Fibroblast of the conjunctiva (primary cell): ENCODE measurements around the gene MRPL50.

Experiments
- DNase-seq: peaks from one replicate; pipeline ENCODE4 v3.0.0-alpha.2; 2010; ENCODE audit warnings: low read depth

Gene MRPL50

DNA sequence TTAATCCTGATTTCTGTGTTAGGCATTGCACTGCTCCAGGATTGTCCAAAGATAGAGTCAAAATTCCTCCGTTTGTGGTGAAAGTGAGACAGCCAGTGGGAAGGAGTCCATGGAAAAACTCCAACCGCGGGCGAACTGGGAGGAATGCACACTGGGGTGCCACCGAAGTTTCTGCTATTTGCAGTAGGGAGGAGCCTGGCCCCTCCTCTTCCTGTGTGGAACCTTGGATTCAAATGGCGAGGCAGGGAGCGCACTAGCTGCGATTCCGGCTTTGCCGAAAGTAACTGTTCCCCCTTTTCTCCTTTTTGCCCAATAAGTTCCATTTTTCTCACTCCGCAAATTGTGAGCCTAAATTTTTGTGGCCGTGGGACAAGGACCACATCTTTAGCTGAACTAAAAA is 22.9 kb downstream of the MRPL50 start:
- no peak for DNase-seq

DNA sequence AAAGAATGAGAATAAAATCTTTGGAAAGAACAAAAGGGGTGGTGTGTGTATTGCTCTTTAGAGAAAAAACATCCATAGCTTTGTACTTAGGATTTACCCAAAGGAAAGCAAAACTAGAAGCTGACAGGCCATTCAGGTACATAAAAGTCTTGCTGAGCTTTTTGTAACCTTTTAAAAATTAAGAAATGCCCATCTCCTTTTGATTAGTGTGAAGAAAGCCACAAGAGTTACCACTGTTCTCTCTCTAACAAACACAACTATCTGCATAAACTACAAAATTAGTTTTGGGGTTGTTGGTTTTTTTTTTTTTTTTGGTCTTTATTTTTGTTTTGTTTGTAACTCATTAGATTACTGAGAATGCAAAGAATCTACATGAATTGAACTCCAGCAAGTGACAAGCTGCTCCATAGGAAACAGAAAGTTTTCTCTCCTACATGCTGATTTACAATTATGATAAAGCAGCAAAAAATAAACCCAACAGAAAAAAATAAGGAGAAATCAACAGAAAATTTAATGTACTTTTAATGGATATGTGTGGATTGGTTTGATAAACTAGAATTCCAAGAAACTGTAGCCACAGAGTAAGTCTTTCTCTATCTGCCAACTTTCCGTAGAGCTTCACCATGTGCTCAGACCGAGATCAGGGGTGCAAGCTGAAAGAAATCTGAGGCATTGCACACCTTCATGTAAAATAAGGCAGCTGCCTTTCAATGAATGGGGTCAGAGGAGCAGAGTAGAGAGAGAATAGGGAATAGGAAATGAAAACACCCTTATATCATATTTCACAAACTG is 25.9 kb downstream of the MRPL50 start:
- no peak for DNase-seq

DNA sequence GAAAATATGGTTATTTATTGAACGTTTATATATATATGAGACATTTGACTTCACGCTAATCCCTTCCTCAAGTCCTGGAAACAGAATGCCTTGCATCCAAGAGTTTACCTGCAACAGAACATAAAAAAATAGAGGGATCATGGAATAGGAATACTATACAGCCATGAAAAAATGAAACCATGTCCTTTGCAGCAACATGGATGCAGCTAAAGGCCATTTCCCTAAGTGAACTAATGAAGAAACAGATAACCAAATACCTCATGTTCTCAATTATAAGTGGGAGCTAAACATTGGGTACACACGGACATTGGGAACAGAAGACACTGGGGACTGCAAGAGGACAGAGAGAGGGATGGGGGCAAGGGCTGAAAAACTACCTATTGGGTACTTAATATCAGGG is 26.6 kb downstream of the MRPL50 start:
- DNase-seq: no peak

DNA sequence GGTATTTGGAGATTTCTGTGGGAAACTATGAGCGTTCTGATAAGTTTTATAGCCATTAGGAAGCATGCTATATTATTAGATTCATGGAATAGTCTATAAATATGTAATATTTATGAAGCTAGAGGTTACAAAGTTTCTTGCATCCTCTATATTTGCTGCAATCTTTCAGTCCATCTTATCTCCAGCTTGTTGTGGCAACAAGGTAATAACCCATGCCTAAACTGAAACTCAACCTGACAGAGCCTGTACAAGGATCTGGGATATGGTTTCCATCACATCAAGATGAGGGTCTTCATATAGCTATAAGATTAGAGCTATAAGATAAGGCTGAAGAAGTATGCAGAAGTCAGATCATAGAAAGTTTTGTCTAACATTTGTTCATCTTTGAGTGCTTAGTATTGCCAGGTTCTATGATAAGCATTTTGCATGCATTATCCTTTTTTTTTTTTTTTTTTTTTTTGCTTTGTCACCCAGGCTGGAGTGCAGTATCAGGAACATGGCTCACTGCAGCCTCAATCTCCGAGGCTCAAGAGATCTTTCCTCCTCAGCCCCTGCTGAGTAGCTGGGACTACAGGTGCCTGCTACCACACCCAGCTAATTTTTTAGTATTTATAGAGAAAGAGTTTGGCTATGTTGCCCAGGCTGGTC is 28.4 kb downstream of the MRPL50 start:
- DNase-seq: no peak

DNA sequence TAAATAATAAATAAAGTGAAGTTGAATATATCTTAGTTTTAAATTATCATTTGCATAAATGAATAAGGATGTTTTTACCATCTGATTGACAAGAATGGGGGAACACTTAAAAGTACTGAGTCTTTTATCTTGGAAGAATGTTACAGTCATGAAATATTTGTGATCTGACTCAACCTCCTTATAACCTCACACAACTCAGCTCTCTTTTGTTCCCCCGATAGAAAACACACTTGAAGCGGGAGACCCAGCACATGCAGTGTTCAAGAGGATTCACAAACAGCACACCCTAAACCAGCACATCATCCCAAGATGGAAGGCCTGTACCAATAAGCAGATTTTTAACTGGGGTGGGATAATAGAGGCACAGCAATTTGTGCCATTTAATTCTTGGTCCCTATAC is 29.1 kb downstream of the MRPL50 start:
- DNase-seq: no peak

DNA sequence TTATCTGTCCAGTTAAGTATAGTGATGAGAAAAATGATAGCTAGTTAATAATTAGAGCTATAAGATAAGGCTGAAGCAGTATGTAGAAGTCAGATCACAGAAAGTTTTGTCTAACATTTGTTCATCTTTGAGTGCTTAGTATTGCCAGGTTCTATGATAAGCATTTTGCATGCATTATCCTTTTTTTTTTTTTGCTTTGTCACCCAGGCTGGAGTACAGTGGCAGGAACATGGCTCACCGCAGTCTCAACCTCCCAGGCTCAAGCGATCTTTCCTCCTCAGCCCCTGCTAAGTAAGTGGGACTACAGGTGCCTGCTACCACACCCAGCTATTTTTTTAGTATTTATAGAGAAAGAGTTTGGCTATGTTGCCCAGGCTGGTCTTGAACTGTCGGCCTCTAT is 31.1 kb downstream of the MRPL50 start:
- DNase-seq: no peak

DNA sequence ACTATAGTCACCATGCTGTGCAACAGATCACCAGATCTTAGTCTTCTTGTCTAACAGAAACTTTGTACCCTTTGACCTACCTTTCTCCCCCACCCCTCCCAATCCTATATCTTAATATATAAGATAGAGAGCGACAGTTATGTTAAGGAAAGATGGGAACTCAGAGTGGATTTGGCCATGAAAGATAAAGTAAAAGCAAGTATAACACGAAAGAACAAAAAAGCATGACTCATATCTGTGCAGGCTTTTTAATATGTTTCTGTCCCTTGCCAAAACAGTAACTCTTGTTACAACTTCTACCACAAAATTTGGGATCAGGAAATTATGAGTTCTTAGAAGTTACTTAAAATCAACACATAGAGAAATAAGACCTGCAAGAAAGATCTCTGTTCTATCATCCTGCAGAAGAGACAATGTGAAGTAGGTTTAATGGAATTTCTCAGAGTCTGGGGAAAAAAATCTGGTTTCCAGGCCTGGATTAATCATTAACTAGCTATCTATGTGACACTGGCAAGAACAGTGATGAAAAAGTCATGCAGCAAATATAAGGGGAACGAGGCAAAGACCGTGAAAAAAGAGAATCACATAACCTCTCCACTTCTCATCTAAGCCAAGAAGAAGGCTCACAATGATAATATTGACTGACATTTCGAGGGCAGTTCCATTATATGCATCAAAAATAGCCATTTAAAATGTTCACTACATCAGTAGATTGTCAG is 32.2 kb downstream of the MRPL50 start:
- DNase-seq: no peak

DNA sequence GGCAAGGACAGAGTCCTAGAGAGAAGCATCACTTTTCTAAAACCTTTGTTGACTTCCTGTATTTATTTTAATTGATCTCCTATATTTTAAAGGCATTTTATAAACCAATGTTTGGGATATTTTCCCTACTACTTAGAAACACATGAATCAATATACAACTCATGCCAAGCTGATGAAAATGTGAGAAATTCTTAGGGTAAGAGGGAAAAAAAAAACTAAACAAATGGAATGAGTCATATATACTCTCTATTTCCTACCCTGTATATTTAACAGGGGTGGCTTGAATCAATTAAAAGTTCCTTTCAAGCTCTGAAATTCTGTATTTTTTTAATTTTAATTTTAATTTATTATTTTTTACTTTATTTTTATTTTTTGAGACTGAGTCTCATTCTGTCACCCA is 33.2 kb downstream of the MRPL50 start:
- peak; percentile 32 for DNase-seq

DNA sequence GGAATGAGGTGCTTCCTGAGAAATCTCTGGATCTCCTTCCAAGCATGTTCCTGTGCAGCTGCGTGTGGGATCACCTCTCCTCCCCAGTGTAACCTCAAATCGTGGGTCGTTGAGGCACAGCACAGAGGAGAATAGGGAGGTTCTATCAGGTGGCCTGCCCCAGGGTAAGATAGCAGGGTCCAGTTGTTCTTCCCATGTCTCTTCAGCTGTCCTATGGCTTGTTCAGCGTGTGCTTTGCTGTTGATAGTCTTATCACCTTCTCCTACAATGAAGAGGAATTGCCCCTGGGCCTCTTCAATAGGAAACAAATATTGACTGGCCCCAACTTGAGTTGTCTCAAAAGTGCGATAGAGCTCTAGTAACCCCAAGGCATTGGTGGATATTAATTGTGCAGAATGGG is 36.0 kb downstream of the MRPL50 start:
- DNase-seq: no peak

DNA sequence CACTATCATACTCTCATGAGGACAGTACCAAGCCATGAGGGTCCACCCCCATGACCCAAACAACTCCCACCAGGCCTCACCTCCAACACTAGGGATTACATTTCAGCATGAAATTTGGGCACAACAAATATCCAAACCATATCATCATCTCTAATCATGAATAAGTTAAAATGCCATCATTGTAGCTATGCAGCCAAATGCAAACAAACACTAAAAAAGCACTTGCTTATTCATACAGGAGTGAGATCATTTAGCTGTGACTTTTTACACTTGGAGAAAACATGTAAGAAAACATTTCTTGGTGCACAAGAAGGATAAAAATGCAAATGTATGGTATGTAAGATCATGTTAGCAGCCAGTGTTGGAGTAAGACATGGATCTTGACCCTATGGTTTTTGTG is 37.8 kb downstream of the MRPL50 start:
- no peak for DNase-seq

DNA sequence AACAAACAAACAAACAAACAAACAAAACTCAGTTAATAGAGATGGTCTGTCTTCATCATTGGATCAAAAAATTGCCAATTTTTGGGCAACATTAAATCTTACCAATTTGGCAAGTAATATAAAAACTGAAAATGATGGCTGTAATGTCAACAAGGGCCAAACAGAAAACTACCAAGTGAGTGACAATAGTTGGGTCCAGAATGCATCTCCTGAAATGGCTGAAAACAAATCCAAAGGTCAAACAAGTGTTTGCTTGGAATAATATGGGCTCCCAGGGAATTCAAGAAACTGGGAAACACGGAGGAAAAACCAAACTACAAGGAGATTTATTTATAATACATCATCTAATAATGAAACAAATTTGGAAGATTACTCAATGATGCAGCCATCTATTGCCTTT is 38.7 kb downstream of the MRPL50 start:
- no peak for DNase-seq

DNA sequence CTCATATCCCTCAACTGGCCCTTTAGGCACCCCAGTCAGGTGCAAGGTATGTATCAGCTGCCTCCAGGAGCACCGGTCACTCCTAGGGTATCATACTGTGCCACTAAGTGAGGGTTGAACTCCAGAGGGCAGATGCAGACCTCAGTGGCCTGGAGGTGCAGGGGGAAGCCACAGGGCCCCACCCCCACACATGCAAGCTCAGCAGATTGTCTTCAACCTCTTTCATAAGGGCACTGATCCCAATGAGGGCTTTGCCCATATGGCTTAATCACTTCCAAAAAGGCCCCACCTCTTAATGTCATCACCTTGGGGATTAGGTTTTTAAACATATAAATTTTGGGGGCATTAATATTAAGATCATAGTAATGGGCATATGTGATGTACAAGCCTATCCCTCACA is 41.8 kb downstream of the MRPL50 start:
- DNase-seq: no peak

DNA sequence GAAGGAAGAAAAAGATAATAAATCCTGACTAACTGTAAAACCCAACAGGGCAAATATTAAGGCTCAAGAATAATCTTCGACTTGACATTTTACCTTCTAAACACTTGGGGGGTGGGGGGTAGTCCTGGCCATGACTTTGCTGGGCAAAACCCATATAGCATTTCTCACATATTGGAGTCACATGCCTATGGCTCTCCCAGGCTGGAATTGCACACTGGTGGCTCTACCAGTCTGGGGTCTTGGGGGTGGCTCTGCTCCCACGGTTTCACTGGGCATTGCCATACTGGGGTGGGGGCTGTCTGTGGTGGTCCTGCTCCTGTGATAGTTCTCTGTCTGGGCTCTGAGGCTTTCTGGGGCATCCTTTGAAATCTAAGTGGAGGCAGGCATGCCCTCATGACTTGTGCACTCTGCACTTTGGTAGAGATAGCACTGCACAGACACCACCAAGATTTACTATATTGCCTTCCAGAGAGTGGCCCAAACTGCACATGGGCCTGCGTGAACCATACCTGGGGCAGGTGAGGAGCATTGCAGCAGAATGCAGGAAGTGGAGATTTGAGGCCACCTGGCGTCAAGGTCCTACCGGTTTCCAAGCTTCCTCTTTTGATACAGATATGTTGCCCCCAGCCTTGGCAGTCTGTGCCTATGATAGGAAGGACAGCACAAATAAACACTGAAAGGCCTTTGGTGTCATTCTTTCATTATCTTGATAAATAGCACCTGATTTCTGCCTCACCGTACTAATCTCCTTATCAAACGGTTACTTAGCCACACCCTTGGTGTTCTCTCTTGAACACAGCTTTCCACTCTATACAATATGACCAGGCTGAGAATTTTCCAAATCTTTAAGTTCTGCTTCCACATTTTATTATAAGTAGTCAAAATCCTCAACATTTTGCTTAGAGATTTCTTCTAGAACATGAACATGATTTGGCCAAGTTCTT is 43.4 kb downstream of the MRPL50 start:
- no peak for DNase-seq

DNA sequence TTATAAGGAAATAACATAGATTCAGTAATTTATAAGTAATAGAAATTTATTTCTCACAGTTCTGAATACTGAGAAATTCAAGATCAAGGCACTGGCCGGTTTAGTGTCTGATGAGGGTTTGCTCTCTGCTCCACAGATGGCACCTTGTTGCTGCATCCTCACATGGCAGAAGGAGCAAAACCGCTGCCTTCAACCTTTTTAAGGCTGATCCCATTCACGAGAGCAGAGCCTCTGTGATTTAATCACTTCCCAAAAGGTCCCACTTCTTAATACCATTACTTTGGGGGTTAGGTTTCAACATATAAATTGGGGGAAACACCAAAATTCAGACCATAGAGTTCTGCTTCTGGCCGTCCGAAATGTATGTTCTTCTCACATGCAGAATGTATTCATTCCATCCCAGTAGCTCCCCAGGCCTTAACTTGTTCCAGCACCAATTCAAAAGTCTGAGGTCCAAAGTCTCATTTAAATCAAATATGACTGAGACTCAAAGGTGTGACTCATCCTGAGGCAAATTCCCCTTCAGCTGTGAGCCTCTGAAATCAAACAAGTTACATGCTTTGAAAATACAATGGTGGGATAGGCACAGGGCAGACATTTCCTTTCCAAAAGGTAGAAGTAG is 44.2 kb downstream of the MRPL50 start:
- no peak for DNase-seq

DNA sequence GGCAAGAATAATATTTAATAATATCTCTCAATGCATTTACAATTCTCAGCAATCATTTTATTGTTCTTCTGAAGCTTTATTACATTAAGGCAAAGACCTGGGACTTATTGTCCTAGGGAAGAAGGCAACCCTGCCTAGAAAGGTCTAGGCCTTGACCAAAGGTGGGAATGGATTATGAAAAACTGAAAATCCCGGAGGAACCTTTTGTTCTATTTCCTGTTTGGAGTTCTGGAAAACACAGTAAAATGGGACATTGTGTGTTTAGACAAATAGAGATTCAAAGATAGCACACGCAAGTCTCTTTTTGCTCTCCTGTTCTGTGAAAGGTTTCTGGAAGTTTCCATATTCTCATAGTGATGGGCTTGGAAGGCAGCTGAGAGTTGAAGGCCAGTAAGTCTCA is 44.7 kb downstream of the MRPL50 start:
- DNase-seq: no peak

DNA sequence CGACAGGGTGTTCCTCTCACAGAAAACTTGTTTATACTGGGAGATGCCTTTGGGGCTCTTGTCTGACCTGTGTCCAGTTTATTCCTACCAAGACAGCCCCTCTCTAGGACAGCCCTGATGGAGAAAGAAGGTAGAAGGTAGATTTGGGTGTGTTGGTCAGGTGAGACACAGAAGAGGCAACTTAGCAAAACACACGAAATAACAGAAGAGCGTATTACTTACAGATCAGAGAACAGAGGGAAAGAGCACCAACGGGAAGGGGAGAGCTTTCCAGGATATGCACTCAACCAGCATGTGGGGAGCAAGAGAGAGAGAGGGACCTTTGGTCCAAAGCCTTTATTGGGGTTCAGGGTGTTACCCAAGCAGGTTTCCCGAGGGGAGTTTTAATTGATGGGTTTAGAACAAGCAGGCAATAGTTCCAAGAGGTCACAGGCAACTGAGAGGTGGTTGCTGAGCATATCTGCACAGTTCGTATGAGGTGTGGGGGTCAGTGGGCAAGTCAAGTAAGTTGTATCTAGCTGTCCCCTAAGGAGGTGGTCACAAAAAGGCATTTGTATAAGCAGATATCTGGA is 45.4 kb downstream of the MRPL50 start:
- DNase-seq: no peak

DNA sequence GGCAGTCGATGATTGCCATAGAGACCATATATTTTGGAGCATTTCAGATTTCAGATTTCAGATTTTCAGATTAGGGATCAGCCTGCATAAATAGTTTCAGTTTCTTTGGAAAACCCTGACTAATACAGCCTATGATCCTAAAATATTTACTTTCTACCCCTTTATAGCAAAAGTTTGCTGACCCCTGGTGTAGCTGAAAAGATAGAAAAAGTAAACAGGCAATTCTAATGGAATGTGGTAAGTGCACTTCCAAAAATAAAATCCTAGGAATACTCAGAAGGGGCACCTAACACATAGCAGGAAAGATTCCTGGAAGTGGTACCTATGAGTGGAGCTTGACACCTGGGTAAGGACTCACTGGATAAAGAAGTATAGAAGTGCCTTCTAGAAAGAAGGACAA is 48.1 kb downstream of the MRPL50 start:
- no peak for DNase-seq

DNA sequence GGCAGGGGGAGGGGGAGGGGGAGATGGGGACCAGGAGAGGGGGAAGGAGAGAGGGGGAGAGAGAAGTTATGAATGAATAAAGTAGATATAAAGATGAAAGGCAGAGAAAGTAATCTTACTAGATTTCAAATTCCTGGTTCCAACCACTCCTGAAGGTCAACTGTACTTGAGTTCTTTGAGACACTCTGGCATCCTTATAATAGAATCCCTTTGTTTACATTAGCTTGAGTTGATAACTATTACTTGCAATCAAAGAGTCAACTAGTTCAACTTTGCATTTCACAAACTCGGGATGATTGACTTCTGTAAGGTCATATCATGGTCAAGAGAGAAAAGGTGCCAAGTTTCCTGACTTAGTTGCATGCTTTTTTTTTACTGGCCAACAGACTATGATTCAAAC is 55.8 kb downstream of the MRPL50 start:
- DNase-seq: no peak

DNA sequence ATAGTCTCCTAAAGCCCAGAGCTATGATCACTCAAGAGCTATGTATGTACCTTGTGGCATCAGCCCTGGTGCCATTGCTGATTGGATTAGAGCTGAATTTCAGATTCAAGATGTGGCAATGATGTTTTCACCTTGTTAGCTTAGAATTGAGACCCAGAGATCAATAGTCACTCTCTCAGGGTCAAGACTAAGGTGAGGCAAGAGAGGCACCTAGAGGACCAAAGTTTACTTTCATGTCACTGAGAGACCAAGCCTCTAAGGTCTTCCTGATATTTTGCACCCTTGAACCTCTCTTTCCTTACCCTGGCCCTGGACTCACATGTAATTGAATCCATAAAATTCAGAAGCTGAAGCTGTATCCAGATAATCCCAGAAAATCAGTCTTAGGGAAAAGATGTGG is 56.5 kb downstream of the MRPL50 start:
- DNase-seq: no peak
